Measurements from ENCODE around the gene RASEF.

The RASEF gene

GRCh38 chr9:83011611-83012010 lies 51.3 kb downstream of the RASEF start:
- no peaks in the 10 kb centered on the region for H3K4me1 ChIP-seq (ENCODE audit: insufficient read depth, low read length, severe bottlenecking)
- H3K9me2 ChIP-seq (ENCODE audit: low read depth, low read length) = no peaks in the 10 kb centered on the region
- no peak overlapping the region for H3K4me2 ChIP-seq (ENCODE audit: low read length)
- no peak overlapping the region for H2AFZ ChIP-seq (ENCODE audit: low read length)
- no peak for TF ChIP-seq EZH2 (IDR thresholded peaks at IDR 0.05; ENCODE audit: borderline replicate concordance, low read length)
- TF ChIP-seq, protein P1, sequence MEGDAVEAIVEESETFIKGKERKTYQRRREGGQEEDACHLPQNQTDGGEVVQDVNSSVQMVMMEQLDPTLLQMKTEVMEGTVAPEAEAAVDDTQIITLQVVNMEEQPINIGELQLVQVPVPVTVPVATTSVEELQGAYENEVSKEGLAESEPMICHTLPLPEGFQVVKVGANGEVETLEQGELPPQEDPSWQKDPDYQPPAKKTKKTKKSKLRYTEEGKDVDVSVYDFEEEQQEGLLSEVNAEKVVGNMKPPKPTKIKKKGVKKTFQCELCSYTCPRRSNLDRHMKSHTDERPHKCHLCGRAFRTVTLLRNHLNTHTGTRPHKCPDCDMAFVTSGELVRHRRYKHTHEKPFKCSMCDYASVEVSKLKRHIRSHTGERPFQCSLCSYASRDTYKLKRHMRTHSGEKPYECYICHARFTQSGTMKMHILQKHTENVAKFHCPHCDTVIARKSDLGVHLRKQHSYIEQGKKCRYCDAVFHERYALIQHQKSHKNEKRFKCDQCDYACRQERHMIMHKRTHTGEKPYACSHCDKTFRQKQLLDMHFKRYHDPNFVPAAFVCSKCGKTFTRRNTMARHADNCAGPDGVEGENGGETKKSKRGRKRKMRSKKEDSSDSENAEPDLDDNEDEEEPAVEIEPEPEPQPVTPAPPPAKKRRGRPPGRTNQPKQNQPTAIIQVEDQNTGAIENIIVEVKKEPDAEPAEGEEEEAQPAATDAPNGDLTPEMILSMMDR (IDR thresholded peaks at IDR 0.05; ENCODE audit: low read length) = no peak
- no peaks in the 10 kb centered on the region for H3K27me3 ChIP-seq (ENCODE audit: insufficient read depth, low read length)
- no peak overlapping the region for H3K9ac ChIP-seq (ENCODE audit: low read length)
- H3F3A ChIP-seq (ENCODE audit: insufficient read depth, low read length) = no peaks in the 10 kb centered on the region
- H3K9me3 ChIP-seq (ENCODE audit: low read length) = no peaks in the 10 kb centered on the region
- no peaks in the 10 kb centered on the region for H4K20me1 ChIP-seq (ENCODE audit: insufficient read depth, low read length)
- H3K79me2 ChIP-seq (ENCODE audit: insufficient read depth, low read length) = no peaks in the 10 kb centered on the region
- H3K36me3 ChIP-seq (ENCODE audit: insufficient read depth, low read length) = no peaks in the 10 kb centered on the region
- no peak overlapping the region for H3K4me3 ChIP-seq (ENCODE audit: low read depth, low read length, poor library complexity, severe bottlenecking)
- H3K27ac ChIP-seq (ENCODE audit: low read depth, low read length, poor library complexity, severe bottlenecking) = no peak overlapping the region

DNA sequence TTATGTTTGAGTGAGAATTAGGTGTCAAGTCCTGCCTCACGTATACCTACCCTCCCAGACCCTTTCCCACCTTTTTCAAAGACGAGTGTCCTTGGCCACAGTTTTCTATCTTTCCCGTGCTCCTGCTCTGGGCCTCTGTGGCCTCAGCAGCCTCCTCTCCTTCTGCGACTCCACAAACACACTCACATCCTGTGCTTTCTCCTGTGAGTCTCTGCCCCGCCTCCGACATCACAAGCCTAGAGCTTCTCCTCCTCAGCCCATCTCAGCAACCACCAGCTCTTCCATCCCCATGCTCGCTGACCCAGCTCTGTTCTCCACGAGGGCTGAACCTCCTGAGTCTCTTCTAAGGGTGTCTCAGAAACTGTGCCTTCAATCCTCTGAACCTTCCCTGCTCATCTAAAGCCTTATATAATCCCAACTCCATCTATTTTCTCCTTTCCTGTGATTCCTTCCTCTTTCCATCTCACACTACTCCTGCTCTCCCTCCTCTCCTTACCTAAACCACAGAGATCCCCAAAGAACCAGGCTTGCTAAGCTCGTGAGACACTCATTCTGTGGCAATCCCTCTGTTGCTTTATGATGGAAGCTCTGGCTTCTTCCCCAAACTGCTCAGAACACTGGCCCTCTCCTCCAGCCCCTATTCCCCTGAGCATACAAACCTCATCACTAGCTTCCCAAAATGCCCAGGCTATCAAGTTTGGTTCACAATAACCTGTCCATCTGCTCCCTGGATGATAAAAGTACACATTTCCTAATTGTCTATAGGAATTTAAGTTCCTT lies 55.2 kb downstream of the RASEF start:
- Histone ChIP-seq H3K36me3 (ENCODE audit: insufficient read depth, low read length) (no peaks in the 10 kb centered on the region), H3K4me2 (ENCODE audit: low read length) (no peak overlapping the region), H3K9me3 (ENCODE audit: low read length) (no peaks in the 10 kb centered on the region), H3K4me3 (ENCODE audit: low read depth, low read length, poor library complexity, severe bottlenecking) (no peak overlapping the region), H2AFZ (ENCODE audit: low read length) (no peak overlapping the region), H3K27ac (ENCODE audit: low read depth, low read length, poor library complexity, severe bottlenecking) (no peak overlapping the region), H3K79me2 (ENCODE audit: insufficient read depth, low read length) (no peaks in the 10 kb centered on the region), H4K20me1 (ENCODE audit: insufficient read depth, low read length) (no peaks in the 10 kb centered on the region), H3K27me3 (ENCODE audit: insufficient read depth, low read length) (no peaks in the 10 kb centered on the region), H3F3A (ENCODE audit: insufficient read depth, low read length) (no peaks in the 10 kb centered on the region), H3K9ac (ENCODE audit: low read length) (no peak overlapping the region), H3K9me2 (ENCODE audit: low read depth, low read length) (no peaks in the 10 kb centered on the region), H3K4me1 (ENCODE audit: insufficient read depth, low read length, severe bottlenecking) (no peaks in the 10 kb centered on the region)
- TF ChIP-seq EZH2 (IDR thresholded peaks at IDR 0.05; ENCODE audit: borderline replicate concordance, low read length) = no peak
- TF ChIP-seq, protein P1 (IDR thresholded peaks at IDR 0.05; ENCODE audit: low read length) = no peak

GRCh38 chr9:83006378-83006777 lies 56.6 kb downstream of the RASEF start:
- H3K4me2 ChIP-seq (ENCODE audit: low read length) = no peak overlapping the region
- H3F3A ChIP-seq (ENCODE audit: insufficient read depth, low read length) = no peaks in the 10 kb centered on the region
- H3K9me2 ChIP-seq (ENCODE audit: low read depth, low read length) = no peaks in the 10 kb centered on the region
- H3K27ac ChIP-seq (ENCODE audit: low read depth, low read length, poor library complexity, severe bottlenecking) = no peak overlapping the region
- H3K36me3 ChIP-seq (ENCODE audit: insufficient read depth, low read length) = no peaks in the 10 kb centered on the region
- no peak overlapping the region for H2AFZ ChIP-seq (ENCODE audit: low read length)
- no peaks in the 10 kb centered on the region for H4K20me1 ChIP-seq (ENCODE audit: insufficient read depth, low read length)
- H3K4me1 ChIP-seq (ENCODE audit: insufficient read depth, low read length, severe bottlenecking) = no peaks in the 10 kb centered on the region
- H3K9me3 ChIP-seq (ENCODE audit: low read length) = no peaks in the 10 kb centered on the region
- H3K9ac ChIP-seq (ENCODE audit: low read length) = no peak overlapping the region
- H3K4me3 ChIP-seq (ENCODE audit: low read depth, low read length, poor library complexity, severe bottlenecking) = no peak overlapping the region
- H3K79me2 ChIP-seq (ENCODE audit: insufficient read depth, low read length) = no peaks in the 10 kb centered on the region
- no peaks in the 10 kb centered on the region for H3K27me3 ChIP-seq (ENCODE audit: insufficient read depth, low read length)
- no peak for TF ChIP-seq EZH2 (IDR thresholded peaks at IDR 0.05; ENCODE audit: borderline replicate concordance, low read length)
- TF ChIP-seq, protein P1 (IDR thresholded peaks at IDR 0.05; ENCODE audit: low read length) = no peak

Data from OCI-LY1 (cell line).